Measurements from ENCODE around the gene GLRX.

GLRX gene

GRCh38 chr5:95773335-95774059, 49.0 kb downstream of the GLRX start:
- no peak for DNase-seq
- H3K4me3 Mint-ChIP-seq, result no peak overlapping the region
- no peak overlapping the region for H3K27ac Mint-ChIP-seq
- H3K36me3 Mint-ChIP-seq (ENCODE audit: low read depth), result peaks cover 34% of the 10 kb centered on the region
- no peaks in the 10 kb centered on the region for H3K27me3 Mint-ChIP-seq (ENCODE audit: low read depth, poor library complexity)
- peaks cover 33% of the 10 kb centered on the region for H3K4me1 Mint-ChIP-seq
- no peak for TF ChIP-seq CTCF (IDR thresholded peaks at IDR 0.05)
- H3K9me3 Mint-ChIP-seq, result no peaks in the 10 kb centered on the region

DNA sequence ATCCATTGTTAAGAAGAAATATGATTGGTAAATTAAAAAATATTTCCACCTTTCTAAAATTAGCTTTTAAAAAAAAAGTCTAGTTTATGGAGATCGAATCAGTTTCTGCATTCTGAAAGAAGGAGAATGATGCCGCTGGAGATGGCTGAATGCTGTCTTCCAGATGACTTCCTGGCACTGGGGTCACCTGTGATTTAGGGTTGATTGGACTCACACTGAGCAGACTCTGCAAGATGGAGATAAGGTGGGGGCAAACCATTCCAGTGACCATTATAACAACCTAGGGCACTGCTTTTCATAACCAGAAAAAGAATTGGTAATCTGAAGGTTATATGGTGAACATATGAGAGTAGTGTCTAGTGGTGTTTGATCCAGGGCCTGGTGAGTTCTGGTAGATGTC, 50.6 kb downstream of the GLRX start:
- no peak overlapping the region for H3K27ac Mint-ChIP-seq
- peaks cover 42% of the 10 kb centered on the region for H3K36me3 Mint-ChIP-seq (ENCODE audit: low read depth)
- peaks cover 33% of the 10 kb centered on the region for H3K4me1 Mint-ChIP-seq
- no peaks in the 10 kb centered on the region for H3K27me3 Mint-ChIP-seq (ENCODE audit: low read depth, poor library complexity)
- H3K9me3 Mint-ChIP-seq, result no peaks in the 10 kb centered on the region
- no peak overlapping the region for H3K4me3 Mint-ChIP-seq
- TF ChIP-seq CTCF (IDR thresholded peaks at IDR 0.05), result no peak
- DNase-seq, result no peak

GRCh38 chr5:95770830-95771708, 51.5 kb downstream of the GLRX start:
- Mint-ChIP-seq H3K27ac (peak overlapping the region; percentile 67), H3K27me3 (ENCODE audit: low read depth, poor library complexity) (no peaks in the 10 kb centered on the region), H3K4me3 (no peak overlapping the region), H3K4me1 (peaks cover 33% of the 10 kb centered on the region), H3K36me3 (ENCODE audit: low read depth) (peaks cover 45% of the 10 kb centered on the region), H3K9me3 (no peaks in the 10 kb centered on the region)
- DNase-seq, result no peak
- TF ChIP-seq CTCF (IDR thresholded peaks at IDR 0.05), result no peak

DNA sequence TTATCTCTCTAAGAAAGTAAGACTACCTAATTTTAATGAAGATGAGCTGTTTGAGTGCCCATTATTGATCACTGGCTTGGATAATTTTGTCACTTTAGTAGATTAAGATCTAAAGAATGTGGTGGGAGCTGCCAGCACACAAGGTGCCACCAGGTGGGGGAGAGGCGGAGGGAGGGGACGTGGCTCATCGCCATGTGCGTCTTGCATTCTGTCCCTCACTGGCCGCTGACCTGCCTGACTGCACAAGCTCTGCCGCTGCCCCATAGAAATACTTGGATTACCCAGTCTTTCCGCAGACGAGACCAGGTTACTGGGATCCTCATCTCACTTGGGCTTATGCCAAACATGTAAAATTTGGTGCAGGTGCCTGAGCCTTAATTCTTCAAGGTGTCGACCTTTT, 53.8 kb downstream of the GLRX start:
- DNase-seq, result no peak
- TF ChIP-seq CTCF (IDR thresholded peaks at IDR 0.05), result no peak
- no peak overlapping the region for H3K27ac Mint-ChIP-seq
- no peaks in the 10 kb centered on the region for H3K9me3 Mint-ChIP-seq
- no peaks in the 10 kb centered on the region for H3K27me3 Mint-ChIP-seq (ENCODE audit: low read depth, poor library complexity)
- H3K4me3 Mint-ChIP-seq, result no peak overlapping the region
- H3K4me1 Mint-ChIP-seq, result peaks cover 38% of the 10 kb centered on the region
- H3K36me3 Mint-ChIP-seq (ENCODE audit: low read depth), result peaks cover 68% of the 10 kb centered on the region

GRCh38 chr5:95763941-95764340, 58.6 kb downstream of the GLRX start:
- peaks cover 18% of the 10 kb centered on the region for H3K4me1 Mint-ChIP-seq
- no peak overlapping the region for H3K27ac Mint-ChIP-seq
- no peaks in the 10 kb centered on the region for H3K27me3 Mint-ChIP-seq (ENCODE audit: low read depth, poor library complexity)
- no peak overlapping the region for H3K4me3 Mint-ChIP-seq
- no peaks in the 10 kb centered on the region for H3K9me3 Mint-ChIP-seq
- no peak for TF ChIP-seq CTCF (IDR thresholded peaks at IDR 0.05)
- no peak for DNase-seq
- H3K36me3 Mint-ChIP-seq (ENCODE audit: low read depth), result peaks cover 60% of the 10 kb centered on the region

All from nephron progenitor cell (in vitro differentiated cells).